Measurements from ENCODE around the gene PAK6.

PAK6 gene

GRCh38 chr15:40253167-40253790 is 14.4 kb downstream of the PAK6 start:
- Histone ChIP-seq H3K27me3 (ENCODE audit: control insufficient read depth, low read length) (peaks cover 43% of the 10 kb centered on the region), H4K20me1 (ENCODE audit: control insufficient read depth, insufficient read depth, low read depth, low read length) (no peaks in the 10 kb centered on the region), H3K9me3 (ENCODE audit: control insufficient read depth, insufficient read depth, low read length) (no peaks in the 10 kb centered on the region), H3F3A (ENCODE audit: control insufficient read depth, insufficient read depth) (no peaks in the 10 kb centered on the region), H3K9me2 (replicated peaks; ENCODE audit: control insufficient read depth, low read length) (no peaks in the 10 kb centered on the region), H3K4me2 (ENCODE audit: low read length) (no peak overlapping the region), H3K4me1 (ENCODE audit: control insufficient read depth, low read length) (no peaks in the 10 kb centered on the region), H3K79me2 (ENCODE audit: control insufficient read depth, low read length) (no peaks in the 10 kb centered on the region), H3K36me3 (ENCODE audit: control insufficient read depth, low read length) (no peaks in the 10 kb centered on the region), H3K4me3 (ENCODE audit: low read length) (no peak overlapping the region), H3K27ac (ENCODE audit: low read depth, low read length) (no peak overlapping the region)
- TF ChIP-seq CTCF (IDR thresholded peaks at IDR 0.05; ENCODE audit: low read depth, low read length, poor library complexity, severe bottlenecking) (no peak), EZH2phosphoT487 (IDR thresholded peaks at IDR 0.05; ENCODE audit: borderline replicate concordance, low read length) (0 out of 2 replicates have a peak, but pooled peaks have one; percentile 2)

- H3K4me2 ChIP-seq (ENCODE audit: low read length) = no peak overlapping the region
- TF ChIP-seq CTCF (IDR thresholded peaks at IDR 0.05; ENCODE audit: low read depth, low read length, poor library complexity, severe bottlenecking) (peak; percentile 18), EZH2phosphoT487 (IDR thresholded peaks at IDR 0.05; ENCODE audit: borderline replicate concordance, low read length) (no peak)
- no peak overlapping the region for H3K4me3 ChIP-seq (ENCODE audit: low read length)
These were observed 15.6 kb downstream of the PAK6 start for GRCh38 chr15:40254452-40254851.

GRCh38 chr15:40255033-40255432 is 16.2 kb downstream of the PAK6 start:
- Histone ChIP-seq H3K9me3 (ENCODE audit: control insufficient read depth, insufficient read depth, low read length) (no peaks in the 10 kb centered on the region), H3K36me3 (ENCODE audit: control insufficient read depth, low read length) (no peaks in the 10 kb centered on the region), H3K4me3 (ENCODE audit: low read length) (no peak overlapping the region), H3K4me2 (ENCODE audit: low read length) (no peak overlapping the region), H3K9me2 (replicated peaks; ENCODE audit: control insufficient read depth, low read length) (no peaks in the 10 kb centered on the region), H3F3A (ENCODE audit: control insufficient read depth, insufficient read depth) (no peaks in the 10 kb centered on the region), H4K20me1 (ENCODE audit: control insufficient read depth, insufficient read depth, low read depth, low read length) (no peaks in the 10 kb centered on the region), H3K27me3 (ENCODE audit: control insufficient read depth, low read length) (peaks cover 52% of the 10 kb centered on the region), H3K79me2 (ENCODE audit: control insufficient read depth, low read length) (no peaks in the 10 kb centered on the region), H3K27ac (ENCODE audit: low read depth, low read length) (no peak overlapping the region), H3K4me1 (ENCODE audit: control insufficient read depth, low read length) (no peaks in the 10 kb centered on the region)
- TF ChIP-seq EZH2phosphoT487 (IDR thresholded peaks at IDR 0.05; ENCODE audit: borderline replicate concordance, low read length) (no peak), CTCF (IDR thresholded peaks at IDR 0.05; ENCODE audit: low read depth, low read length, poor library complexity, severe bottlenecking) (no peak)

More at GRCh38 chr15:40254452-40254851, 15.6 kb downstream of the PAK6 start:
- Histone ChIP-seq H3K9me3 (ENCODE audit: control insufficient read depth, insufficient read depth, low read length) (no peaks in the 10 kb centered on the region), H3K36me3 (ENCODE audit: control insufficient read depth, low read length) (no peaks in the 10 kb centered on the region), H3K79me2 (ENCODE audit: control insufficient read depth, low read length) (no peaks in the 10 kb centered on the region), H3K9me2 (replicated peaks; ENCODE audit: control insufficient read depth, low read length) (no peaks in the 10 kb centered on the region), H3K4me1 (ENCODE audit: control insufficient read depth, low read length) (no peaks in the 10 kb centered on the region), H4K20me1 (ENCODE audit: control insufficient read depth, insufficient read depth, low read depth, low read length) (no peaks in the 10 kb centered on the region), H3K27me3 (ENCODE audit: control insufficient read depth, low read length) (peaks cover 49% of the 10 kb centered on the region), H3K27ac (ENCODE audit: low read depth, low read length) (no peak overlapping the region), H3F3A (ENCODE audit: control insufficient read depth, insufficient read depth) (no peaks in the 10 kb centered on the region)
